Naive B cell (primary cell): ENCODE measurements around the gene CYP4F12. TPM values are rescaled to one million over a fixed set of nuclear protein-coding genes. Genes with fewer than 3 reads are reported as not detected.

Source experiments
- ATAC-seq, 2 donors: fragments of 150-1000 bp; cut with Tn5 transposase; 2 replicates each; pipeline ENCODE4 v1.10.0; 2021; ENCODE audit warnings: low read depth in 2 of 2, mild to moderate bottlenecking in 2 of 2, moderate library complexity in 2 of 2
- DNase-seq: peaks from one replicate; pipeline ENCODE4 v3.0.0; 2022
- H3K27ac Mint-ChIP-seq, 6 donors: one replicate each; pipeline ENCODE4 v1.8.0; 2020 to 2022; ENCODE audit warnings: mild to moderate bottlenecking in 6 of 6, mixed read lengths in 6 of 6, moderate library complexity in 5 of 6, inconsistent platforms in 2 of 6
- H3K27me3 Mint-ChIP-seq, 3 donors: one replicate each; pipeline ENCODE4 v1.8.0; 2021 to 2022; ENCODE audit warnings: mixed read lengths in 3 of 3, mild to moderate bottlenecking in 1 of 3
- H3K36me3 Mint-ChIP-seq, 2 donors: one replicate each; pipeline ENCODE4 v1.8.0; 2020 to 2022; ENCODE audit warnings: mixed read lengths in 2 of 2, inconsistent platforms in 1 of 2, mild to moderate bottlenecking in 1 of 2
- H3K4me1 Mint-ChIP-seq, 3 donors: one replicate each; pipeline ENCODE4 v1.8.0; 2020 to 2022; ENCODE audit warnings: mixed read lengths in 3 of 3, inconsistent platforms in 1 of 3, mild to moderate bottlenecking in 1 of 3, moderate library complexity in 1 of 3
- H3K4me3 Mint-ChIP-seq, 8 donors: one replicate each; pipeline ENCODE4 v1.8.0; 2020 to 2022; ENCODE audit warnings: mild to moderate bottlenecking in 8 of 8, mixed read lengths in 8 of 8, moderate library complexity in 8 of 8, inconsistent platforms in 2 of 8
- H3K9me3 Mint-ChIP-seq, 7 donors: one replicate each; pipeline ENCODE4 v1.8.0; 2020 to 2022; ENCODE audit warnings: mixed read lengths in 7 of 7, mild to moderate bottlenecking in 5 of 7, inconsistent platforms in 2 of 7, moderate library complexity in 1 of 7
- polyA plus RNA-seq, 6 donors: library from polyadenylated mRNA; unstranded; fragments of 300-500 nt; fragmentation: Illumina TruSeq; gene quantifications; one replicate each; pipeline ENCODE4 v1.2.3, GENCODE V29; 2021; ENCODE audit warnings: low read depth in 6 of 6

The CYP4F12 gene
- not detected for polyA plus RNA-seq

DNA sequence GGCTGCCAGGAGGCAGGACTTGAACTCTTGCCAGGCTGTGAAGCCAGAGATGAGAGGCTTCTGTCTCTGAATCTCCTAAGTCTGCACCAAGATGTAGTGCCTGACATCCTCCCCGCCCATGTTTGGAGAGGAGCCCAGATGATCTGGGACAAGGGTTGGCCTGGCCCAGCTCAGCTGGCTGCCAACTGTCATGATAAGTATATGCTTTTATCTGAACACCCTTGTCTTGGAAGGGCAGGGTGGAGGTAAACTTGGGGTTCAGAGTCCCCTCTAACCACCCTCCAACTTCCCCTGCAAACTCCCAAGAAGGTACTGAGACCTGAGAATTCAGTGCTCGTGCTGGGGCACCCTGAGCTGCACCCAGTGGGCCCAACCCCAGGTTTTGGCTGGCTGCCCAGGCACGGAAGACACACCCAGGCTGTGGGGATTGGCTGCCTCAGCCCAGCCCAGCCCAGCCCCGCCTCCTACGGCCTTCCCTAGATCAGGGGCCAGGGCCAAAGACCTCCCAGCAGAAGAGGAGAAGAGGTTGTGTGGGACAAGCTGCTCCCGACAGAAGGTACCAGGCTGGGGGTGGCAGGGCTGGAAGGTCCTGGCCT, at the start of gene CYP4F12:
TSS of gene CYP4F12 (plus strand) at position 508 of the 596 bp plus-strand sequence. CDS start 443 bp downstream, outside the sequence.
- ATAC-seq (peak; percentile 18 to 34), DNase-seq (no peak)
- Mint-ChIP-seq H3K4me3 (peak within 1 kb of the TSS in 1 of 8 donors; percentile 53), H3K36me3 (peaks cover 0 to 5% of the 10 kb centered on the region in 2 donors), H3K9me3 (peaks cover 0 to 14% (median 0%) of the 10 kb centered on the region in 7 donors), H3K27ac (no peak within 1 kb of the TSS), H3K4me1 (peaks cover 0 to 4% (median 3%) of the 10 kb centered on the region in 3 donors), H3K27me3 (peaks cover 2 to 13% (median 11%) of the 10 kb centered on the region in 3 donors)

GRCh38 chr19:15623711-15624318, 49.1 kb upstream of the CYP4F12 start:
- DNase-seq (no peak), ATAC-seq (no peak)
- Mint-ChIP-seq H3K4me3 (no peak overlapping the region), H3K4me1 (no peaks in the 10 kb centered on the region), H3K27me3 (peaks cover 25 to 53% (median 37%) of the 10 kb centered on the region in 3 donors), H3K27ac (no peak overlapping the region), H3K9me3 (peaks cover 0 to 1% (median 0%) of the 10 kb centered on the region in 7 donors), H3K36me3 (no peaks in the 10 kb centered on the region)

DNA sequence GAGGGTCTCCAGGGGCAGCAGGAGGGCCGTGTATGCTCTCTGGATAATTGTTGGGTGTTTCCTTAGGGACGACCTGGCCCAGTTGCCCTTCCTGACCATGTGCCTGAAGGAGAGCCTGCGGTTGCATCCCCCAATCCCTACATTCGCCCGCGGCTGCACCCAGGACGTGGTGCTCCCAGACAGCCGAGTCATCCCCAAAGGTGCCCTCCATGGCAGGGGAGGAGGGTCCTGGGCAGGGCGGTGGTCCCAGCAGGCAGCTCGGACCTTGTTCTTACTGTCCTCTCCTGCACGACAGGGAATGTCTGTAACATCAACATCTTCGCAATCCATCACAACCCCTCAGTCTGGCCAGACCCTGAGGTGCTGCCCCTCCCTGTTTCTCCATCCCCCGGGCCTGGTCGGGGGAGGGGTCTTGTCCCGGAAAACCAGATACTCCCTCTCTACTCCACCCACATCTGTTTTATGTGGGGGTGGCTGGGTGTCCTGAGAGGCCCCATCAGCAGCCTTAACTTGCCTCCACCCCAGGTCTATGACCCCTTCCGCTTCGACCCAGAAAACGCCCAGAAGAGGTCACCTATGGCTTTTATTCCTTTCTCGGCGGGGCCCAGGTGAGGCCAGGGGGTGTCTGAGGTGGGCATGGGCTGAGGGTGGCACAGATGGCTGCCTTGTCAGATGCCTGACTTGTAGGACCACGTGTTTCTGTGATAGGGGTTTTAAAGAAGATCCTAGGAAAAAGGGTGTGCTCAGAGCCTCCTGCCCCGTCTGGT, 44.5 kb upstream of the CYP4F12 start:
- H3K27me3 Mint-ChIP-seq = peaks cover 13 to 41% (median 19%) of the 10 kb centered on the region in 3 donors
- H3K4me1 Mint-ChIP-seq = peaks cover 7 to 8% (median 8%) of the 10 kb centered on the region in 3 donors
- no peaks in the 10 kb centered on the region for H3K36me3 Mint-ChIP-seq
- H3K9me3 Mint-ChIP-seq = peaks cover 0 to 7% (median 0%) of the 10 kb centered on the region in 7 donors
- DNase-seq (no peak), ATAC-seq (no peak)
- H3K27ac Mint-ChIP-seq = no peak overlapping the region
- peak overlapping the region in 1 of 8 donors; percentile 65 for H3K4me3 Mint-ChIP-seq

GRCh38 chr19:15629003-15629880, 43.6 kb upstream of the CYP4F12 start:
- Mint-ChIP-seq H3K36me3 (no peaks in the 10 kb centered on the region), H3K4me3 (peak overlapping the region in 1 of 8 donors; percentile 55), H3K9me3 (peaks cover 0 to 7% (median 0%) of the 10 kb centered on the region in 7 donors), H3K27ac (no peak overlapping the region), H3K27me3 (peaks cover 8 to 35% (median 15%) of the 10 kb centered on the region in 3 donors), H3K4me1 (peaks cover 7 to 8% (median 8%) of the 10 kb centered on the region in 3 donors)
- ATAC-seq = peak; percentile 94 to 97
- peak; percentile 77 for DNase-seq

GRCh38 chr19:15631817-15632216, 41.1 kb upstream of the CYP4F12 start:
- Mint-ChIP-seq H3K27ac (no peak overlapping the region), H3K36me3 (no peaks in the 10 kb centered on the region), H3K4me1 (peaks cover 7 to 8% (median 8%) of the 10 kb centered on the region in 3 donors), H3K9me3 (peaks cover 0 to 7% (median 0%) of the 10 kb centered on the region in 7 donors), H3K27me3 (peaks cover 6 to 51% (median 25%) of the 10 kb centered on the region in 3 donors), H3K4me3 (no peak overlapping the region)
- ATAC-seq (no peak), DNase-seq (no peak)

DNA sequence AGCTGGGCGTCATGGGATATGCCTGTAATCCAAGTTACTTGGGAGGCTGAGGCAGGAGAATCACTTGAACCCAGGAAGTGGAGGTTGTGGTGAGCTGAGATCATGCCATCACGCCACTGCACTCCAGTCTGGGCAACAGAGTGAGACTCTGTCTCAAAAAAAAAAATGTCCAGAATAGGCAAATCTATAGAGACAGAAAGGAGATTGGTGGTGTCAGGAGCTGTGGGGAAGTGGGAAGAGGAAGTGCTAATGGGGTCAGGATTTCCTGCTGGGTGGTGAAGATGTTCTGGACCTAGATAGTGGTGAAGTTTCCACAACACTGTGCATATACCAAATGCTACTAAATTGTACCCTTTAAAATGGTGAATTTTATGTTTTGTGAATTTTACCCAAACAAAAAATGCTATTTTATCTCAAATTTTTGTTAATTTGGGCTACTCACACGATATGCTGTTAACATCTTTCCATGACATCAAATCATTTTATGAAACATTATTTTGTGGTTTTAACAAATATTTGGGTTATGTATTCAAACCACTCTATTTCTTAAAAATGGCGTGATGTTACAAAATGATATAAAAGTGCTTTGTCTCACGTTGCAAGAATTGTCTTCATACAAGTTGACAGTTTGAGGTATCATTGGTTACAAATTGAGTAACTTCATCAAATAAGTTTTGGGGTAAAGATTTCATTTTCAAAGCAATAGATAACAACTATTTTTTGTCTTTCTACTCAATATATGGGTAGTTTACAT, 39.6 kb upstream of the CYP4F12 start:
- Mint-ChIP-seq H3K4me1 (peaks cover 7 to 8% (median 8%) of the 10 kb centered on the region in 3 donors), H3K27me3 (peaks cover 6 to 56% (median 33%) of the 10 kb centered on the region in 3 donors), H3K36me3 (no peaks in the 10 kb centered on the region), H3K4me3 (no peak overlapping the region), H3K9me3 (peaks cover 0 to 7% (median 0%) of the 10 kb centered on the region in 7 donors), H3K27ac (peak overlapping the region in 1 of 6 donors; percentile 44)
- no peak for DNase-seq
- ATAC-seq = peak; percentile 39 to 51

DNA sequence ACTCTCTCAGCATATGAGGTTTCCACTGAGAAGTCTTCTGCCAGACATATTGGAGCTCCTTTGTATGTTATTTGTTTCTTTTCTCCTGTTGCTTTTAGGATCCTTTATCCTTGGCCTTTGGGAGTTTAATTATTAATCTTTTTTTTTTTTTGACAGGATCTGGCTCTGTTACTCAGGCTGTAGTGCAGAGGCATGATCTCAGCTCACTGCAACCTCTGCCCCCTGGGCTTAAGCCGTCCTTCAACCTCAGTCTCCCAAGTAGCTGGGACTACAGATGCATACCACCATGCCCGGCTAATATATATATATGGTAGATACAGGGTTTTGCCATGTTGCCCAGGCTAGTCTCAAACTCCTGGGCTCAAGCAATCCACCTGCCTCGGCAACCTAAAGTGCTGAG, 38.8 kb upstream of the CYP4F12 start:
- DNase-seq = no peak
- no peak overlapping the region for H3K4me3 Mint-ChIP-seq
- ATAC-seq = no peak
- peaks cover 7 to 8% (median 8%) of the 10 kb centered on the region in 3 donors for H3K4me1 Mint-ChIP-seq
- no peak overlapping the region for H3K27ac Mint-ChIP-seq
- peaks cover 6 to 51% (median 33%) of the 10 kb centered on the region in 3 donors for H3K27me3 Mint-ChIP-seq
- H3K9me3 Mint-ChIP-seq = peaks cover 0 to 7% (median 0%) of the 10 kb centered on the region in 7 donors
- H3K36me3 Mint-ChIP-seq = no peaks in the 10 kb centered on the region

- peaks cover 0 to 7% (median 0%) of the 10 kb centered on the region in 7 donors for H3K9me3 Mint-ChIP-seq
- ATAC-seq = no peak
- peaks cover 7 to 8% (median 8%) of the 10 kb centered on the region in 3 donors for H3K4me1 Mint-ChIP-seq
- peaks cover 13 to 50% (median 39%) of the 10 kb centered on the region in 3 donors for H3K27me3 Mint-ChIP-seq
- no peak for DNase-seq
- no peak overlapping the region for H3K4me3 Mint-ChIP-seq
- H3K27ac Mint-ChIP-seq = no peak overlapping the region
- H3K36me3 Mint-ChIP-seq = no peaks in the 10 kb centered on the region
Measured at GRCh38 chr19:15635016-15635805, 37.7 kb upstream of the CYP4F12 start.

GRCh38 chr19:15636026-15636425, 36.9 kb upstream of the CYP4F12 start:
- no peak overlapping the region for H3K27ac Mint-ChIP-seq
- H3K27me3 Mint-ChIP-seq = peaks cover 12 to 42% (median 38%) of the 10 kb centered on the region in 3 donors
- peaks cover 7 to 8% (median 8%) of the 10 kb centered on the region in 3 donors for H3K4me1 Mint-ChIP-seq
- H3K9me3 Mint-ChIP-seq = peaks cover 0 to 7% (median 0%) of the 10 kb centered on the region in 7 donors
- peak overlapping the region in 1 of 8 donors; percentile 44 for H3K4me3 Mint-ChIP-seq
- no peaks in the 10 kb centered on the region for H3K36me3 Mint-ChIP-seq
- DNase-seq (no peak), ATAC-seq (no peak)

- Mint-ChIP-seq H3K9me3 (peaks cover 0 to 5% (median under 1%) of the 10 kb centered on the region in 7 donors), H3K27me3 (peaks cover 17 to 55% (median 46%) of the 10 kb centered on the region in 3 donors), H3K27ac (no peak overlapping the region), H3K4me1 (peaks cover 5 to 6% (median 6%) of the 10 kb centered on the region in 3 donors), H3K36me3 (no peaks in the 10 kb centered on the region), H3K4me3 (no peak overlapping the region)
- DNase-seq (no peak), ATAC-seq (no peak)
Measured at GRCh38 chr19:15639596-15639995, 33.3 kb upstream of the CYP4F12 start.

DNA sequence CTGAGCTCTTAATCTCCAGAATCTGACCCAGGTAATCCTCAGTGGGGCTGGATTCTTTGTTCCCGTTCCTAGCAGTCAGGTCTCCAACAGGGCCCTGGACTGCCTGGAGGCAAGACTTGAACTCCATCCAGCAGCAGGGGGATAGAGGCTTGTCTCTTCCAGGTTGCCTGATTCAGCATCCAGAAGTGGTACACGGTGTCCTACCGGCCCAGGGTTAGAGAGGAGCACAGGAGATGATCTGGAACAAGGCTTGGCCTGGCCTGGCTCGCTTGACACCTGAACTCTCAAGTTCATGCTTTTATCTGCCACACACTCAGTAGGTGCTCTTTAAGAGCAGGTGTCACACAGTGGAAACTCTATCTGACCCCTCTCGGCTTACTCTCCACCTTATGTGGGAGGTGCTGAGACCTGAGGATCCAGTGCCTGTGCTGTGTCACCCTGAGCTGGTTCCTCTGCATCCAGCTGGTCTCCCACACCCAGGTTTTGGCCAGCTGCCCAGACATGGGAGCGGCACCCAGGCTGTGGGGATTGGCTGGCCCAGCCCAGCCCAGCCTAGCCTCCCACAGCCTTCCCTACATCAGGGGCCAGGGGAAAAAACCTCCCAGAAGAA, 32.5 kb upstream of the CYP4F12 start, which contains the start of gene CYP4F3:
TSS of gene CYP4F3 (plus strand) at position 604 of the 610 bp plus-strand sequence. CDS start 519 bp downstream, outside the sequence.
- Mint-ChIP-seq H3K4me1 (peaks cover 5 to 6% (median 6%) of the 10 kb centered on the region in 3 donors), H3K27me3 (peaks cover 17 to 54% (median 38%) of the 10 kb centered on the region in 3 donors), H3K27ac (no peak within 1 kb of the TSS), H3K9me3 (peaks cover 0 to 6% (median 2%) of the 10 kb centered on the region in 7 donors), H3K4me3 (no peak within 1 kb of the TSS), H3K36me3 (no peaks in the 10 kb centered on the region)
- DNase-seq = no peak
- ATAC-seq = no peak
